Measurements from ENCODE around the gene APLNR. TPM values are rescaled to one million over a fixed set of nuclear protein-coding genes. Genes with fewer than 3 reads are reported as not detected.

APLNR gene
- total RNA-seq, 2 experiments from 2014 or later, result not detected

DNA sequence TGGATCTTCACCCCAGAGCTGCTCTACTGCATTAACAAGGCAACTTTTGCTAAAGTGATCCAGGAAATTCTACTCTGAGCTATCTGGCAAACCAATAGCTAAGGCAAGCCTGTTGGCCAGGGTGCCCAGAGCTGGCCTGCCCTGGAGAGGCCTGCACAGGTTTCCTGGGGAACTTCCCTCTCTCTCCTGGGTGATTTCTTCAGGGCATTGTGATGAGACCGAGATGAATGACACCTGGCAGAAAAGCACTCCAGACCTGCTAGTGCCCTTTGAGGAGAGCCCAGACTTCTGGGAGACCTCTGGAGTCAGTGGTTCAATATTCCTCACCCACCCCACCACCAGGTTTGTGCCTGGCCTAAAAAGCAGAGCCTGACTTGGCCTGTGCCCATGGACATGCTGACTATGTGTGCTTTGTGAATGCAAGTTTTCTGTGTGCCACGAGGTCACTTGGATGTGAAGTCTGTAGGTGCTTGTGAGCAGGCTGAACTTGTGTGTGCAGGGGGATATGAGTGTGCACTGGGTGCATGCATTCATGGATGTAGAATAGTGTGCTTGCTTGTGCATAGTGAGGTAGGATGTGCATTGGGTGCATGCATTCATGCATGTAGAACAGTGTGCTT lies 4.4 kb upstream of the APLNR start:
- peaks cover 46% of the 10 kb centered on the region for H3K27me3 Mint-ChIP-seq
- no peak overlapping the region for H3K27ac Mint-ChIP-seq
- CTCF ChIA-PET, result interaction anchor here (0.5 to 0.6 kb wide), 2 partner anchors 8 to 334 kb away, joined by 3 to 4 read pairs; no protein-coding TSS in a partner anchor
- no peak overlapping the region for H3K4me3 ChIP-seq (ENCODE audit: low read length)
- POLR2A ChIA-PET, result no interaction called here
- no peak overlapping the region for H3K4me3 Mint-ChIP-seq
- H3K27me3 ChIP-seq (ENCODE audit: control insufficient read depth in 1 of 2, insufficient read depth in 2 of 2, low read length in 2 of 2), result peaks cover 11 to 13% of the 10 kb centered on the region in 2 experiments
- H3K36me3 ChIP-seq (ENCODE audit: insufficient read depth, low read length), result no peaks in the 10 kb centered on the region
- peaks cover 6% of the 10 kb centered on the region for H3K4me1 Mint-ChIP-seq (ENCODE audit: low read depth)
- H3K27ac ChIP-seq (ENCODE audit: low read depth in 1 of 2, low read length in 2 of 2), result no peak overlapping the region
- DNase-seq, result no peak
- no peak for ATAC-seq (ENCODE audit: poor library complexity)
- intact Hi-C loops (cut with DNase I, micrococcal nuclease), result no loop called here
- no peaks in the 10 kb centered on the region for H3K36me3 Mint-ChIP-seq (ENCODE audit: low read depth)
- H3K9me3 ChIP-seq (ENCODE audit: control insufficient read depth in 1 of 2, insufficient read depth in 1 of 2, low read length in 2 of 2), result no peaks in the 10 kb centered on the region
- TF ChIP-seq, protein P1, sequence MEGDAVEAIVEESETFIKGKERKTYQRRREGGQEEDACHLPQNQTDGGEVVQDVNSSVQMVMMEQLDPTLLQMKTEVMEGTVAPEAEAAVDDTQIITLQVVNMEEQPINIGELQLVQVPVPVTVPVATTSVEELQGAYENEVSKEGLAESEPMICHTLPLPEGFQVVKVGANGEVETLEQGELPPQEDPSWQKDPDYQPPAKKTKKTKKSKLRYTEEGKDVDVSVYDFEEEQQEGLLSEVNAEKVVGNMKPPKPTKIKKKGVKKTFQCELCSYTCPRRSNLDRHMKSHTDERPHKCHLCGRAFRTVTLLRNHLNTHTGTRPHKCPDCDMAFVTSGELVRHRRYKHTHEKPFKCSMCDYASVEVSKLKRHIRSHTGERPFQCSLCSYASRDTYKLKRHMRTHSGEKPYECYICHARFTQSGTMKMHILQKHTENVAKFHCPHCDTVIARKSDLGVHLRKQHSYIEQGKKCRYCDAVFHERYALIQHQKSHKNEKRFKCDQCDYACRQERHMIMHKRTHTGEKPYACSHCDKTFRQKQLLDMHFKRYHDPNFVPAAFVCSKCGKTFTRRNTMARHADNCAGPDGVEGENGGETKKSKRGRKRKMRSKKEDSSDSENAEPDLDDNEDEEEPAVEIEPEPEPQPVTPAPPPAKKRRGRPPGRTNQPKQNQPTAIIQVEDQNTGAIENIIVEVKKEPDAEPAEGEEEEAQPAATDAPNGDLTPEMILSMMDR (IDR thresholded peaks at IDR 0.05), result no peak
- no peaks in the 10 kb centered on the region for H3K9me3 Mint-ChIP-seq
- no peaks in the 10 kb centered on the region for H3K4me1 ChIP-seq (ENCODE audit: insufficient read depth, low read length)

DNA sequence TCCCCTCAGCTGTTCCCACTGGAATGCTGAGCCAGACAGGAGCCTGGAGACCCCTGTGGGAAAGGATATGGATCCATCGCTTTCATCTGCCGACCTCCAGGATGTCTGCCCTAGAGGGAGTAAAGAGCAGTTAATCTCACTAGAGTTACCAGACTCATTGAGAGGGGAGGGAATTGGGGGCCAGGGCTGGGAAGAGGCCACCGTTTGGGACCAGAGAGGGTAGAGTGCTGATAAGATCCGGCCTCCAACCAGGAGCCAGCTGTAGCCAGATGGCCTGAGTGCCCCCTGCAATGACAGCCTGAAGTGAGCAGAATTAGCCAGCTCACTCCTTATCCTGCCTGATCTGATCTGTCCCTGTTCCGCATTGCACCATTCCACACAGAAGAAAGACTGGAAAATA lies 3.7 kb upstream of the APLNR start:
- peaks cover 53% of the 10 kb centered on the region for H3K27me3 Mint-ChIP-seq
- H3K27ac Mint-ChIP-seq, result no peak overlapping the region
- H3K36me3 ChIP-seq (ENCODE audit: insufficient read depth, low read length), result no peaks in the 10 kb centered on the region
- no peak overlapping the region for H3K4me3 ChIP-seq (ENCODE audit: low read length)
- no peak overlapping the region for H3K4me3 Mint-ChIP-seq
- no peaks in the 10 kb centered on the region for H3K4me1 ChIP-seq (ENCODE audit: insufficient read depth, low read length)
- ChIA-PET CTCF (interaction anchor here (0.5 kb wide), 1 partner anchor 335 kb away, joined by 3 read pairs; no protein-coding TSS in a partner anchor), POLR2A (no interaction called here)
- H3K36me3 Mint-ChIP-seq (ENCODE audit: low read depth), result no peaks in the 10 kb centered on the region
- intact Hi-C loops (cut with DNase I, micrococcal nuclease), result no loop called here
- no peaks in the 10 kb centered on the region for H3K9me3 ChIP-seq (ENCODE audit: control insufficient read depth in 1 of 2, insufficient read depth in 1 of 2, low read length in 2 of 2)
- H3K9me3 Mint-ChIP-seq, result no peaks in the 10 kb centered on the region
- TF ChIP-seq, protein P1 (IDR thresholded peaks at IDR 0.05), result no peak
- ATAC-seq (ENCODE audit: poor library complexity), result no peak
- no peak overlapping the region for H3K27ac ChIP-seq (ENCODE audit: low read depth in 1 of 2, low read length in 2 of 2)
- H3K4me1 Mint-ChIP-seq (ENCODE audit: low read depth), result peaks cover 6% of the 10 kb centered on the region
- no peak for DNase-seq
- peaks cover 11 to 16% of the 10 kb centered on the region in 2 experiments for H3K27me3 ChIP-seq (ENCODE audit: control insufficient read depth in 1 of 2, insufficient read depth in 2 of 2, low read length in 2 of 2)

DNA sequence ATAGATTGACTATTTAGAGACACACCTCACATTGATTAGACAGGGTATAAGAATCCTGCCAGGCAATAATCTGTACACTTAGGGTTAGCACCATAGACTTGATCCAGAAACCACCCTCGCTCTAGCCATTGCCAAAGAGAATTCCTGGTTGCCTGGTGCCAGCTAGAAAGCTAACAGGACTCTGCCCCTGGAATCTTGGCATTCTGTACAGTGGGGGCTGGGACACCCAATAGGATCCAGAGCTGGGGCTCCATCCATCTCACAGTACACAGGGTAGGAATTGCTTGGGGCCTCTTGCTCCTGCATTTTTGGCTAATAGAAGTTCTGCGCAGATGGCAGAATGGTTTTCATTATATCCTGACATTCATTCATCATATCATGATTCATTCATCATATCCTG lies 3.0 kb upstream of the APLNR start:
- Histone ChIP-seq H3K4me3 (ENCODE audit: low read length) (no peak overlapping the region), H3K9me3 (ENCODE audit: control insufficient read depth in 1 of 2, insufficient read depth in 1 of 2, low read length in 2 of 2) (no peaks in the 10 kb centered on the region), H3K4me1 (ENCODE audit: insufficient read depth, low read length) (no peaks in the 10 kb centered on the region), H3K27me3 (ENCODE audit: control insufficient read depth in 1 of 2, insufficient read depth in 2 of 2, low read length in 2 of 2) (peaks cover 13 to 21% of the 10 kb centered on the region in 2 experiments), H3K36me3 (ENCODE audit: insufficient read depth, low read length) (no peaks in the 10 kb centered on the region), H3K27ac (ENCODE audit: low read depth in 1 of 2, low read length in 2 of 2) (no peak overlapping the region)
- ChIA-PET POLR2A (no interaction called here), CTCF (no interaction called here)
- Mint-ChIP-seq H3K27me3 (peaks cover 61% of the 10 kb centered on the region), H3K9me3 (no peaks in the 10 kb centered on the region), H3K27ac (no peak overlapping the region), H3K4me3 (no peak overlapping the region), H3K36me3 (ENCODE audit: low read depth) (no peaks in the 10 kb centered on the region), H3K4me1 (ENCODE audit: low read depth) (peaks cover 6% of the 10 kb centered on the region)
- TF ChIP-seq, protein P1 (IDR thresholded peaks at IDR 0.05), result no peak
- intact Hi-C loops (cut with DNase I, micrococcal nuclease), result no loop called here
- DNase-seq, result no peak
- no peak for ATAC-seq (ENCODE audit: poor library complexity)
